Lower leg skin (tissue), 3 donors: ENCODE data around the gene GPC3.

Experiments used
- POLR2A ChIP-seq, 2 donors: fragments of 450-650 bp; IDR thresholded peaks; one replicate each; pipeline ENCODE4 v1.6.1; 2016 to 2017; ENCODE audit warnings: antibody characterized with exemption in 2 of 2, mild to moderate bottlenecking in 1 of 2, moderate library complexity in 1 of 2
- TF ChIP-seq, protein P1 (sequence below), 3 donors: fragments of 450-650 bp; IDR thresholded peaks; one replicate each; pipeline ENCODE4 v1.5.1; 2016; ENCODE audit warnings: antibody characterized with exemption in 3 of 3, mild to moderate bottlenecking in 3 of 3, moderate library complexity in 2 of 3

- TF ChIP-seq, protein P1, sequence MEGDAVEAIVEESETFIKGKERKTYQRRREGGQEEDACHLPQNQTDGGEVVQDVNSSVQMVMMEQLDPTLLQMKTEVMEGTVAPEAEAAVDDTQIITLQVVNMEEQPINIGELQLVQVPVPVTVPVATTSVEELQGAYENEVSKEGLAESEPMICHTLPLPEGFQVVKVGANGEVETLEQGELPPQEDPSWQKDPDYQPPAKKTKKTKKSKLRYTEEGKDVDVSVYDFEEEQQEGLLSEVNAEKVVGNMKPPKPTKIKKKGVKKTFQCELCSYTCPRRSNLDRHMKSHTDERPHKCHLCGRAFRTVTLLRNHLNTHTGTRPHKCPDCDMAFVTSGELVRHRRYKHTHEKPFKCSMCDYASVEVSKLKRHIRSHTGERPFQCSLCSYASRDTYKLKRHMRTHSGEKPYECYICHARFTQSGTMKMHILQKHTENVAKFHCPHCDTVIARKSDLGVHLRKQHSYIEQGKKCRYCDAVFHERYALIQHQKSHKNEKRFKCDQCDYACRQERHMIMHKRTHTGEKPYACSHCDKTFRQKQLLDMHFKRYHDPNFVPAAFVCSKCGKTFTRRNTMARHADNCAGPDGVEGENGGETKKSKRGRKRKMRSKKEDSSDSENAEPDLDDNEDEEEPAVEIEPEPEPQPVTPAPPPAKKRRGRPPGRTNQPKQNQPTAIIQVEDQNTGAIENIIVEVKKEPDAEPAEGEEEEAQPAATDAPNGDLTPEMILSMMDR (IDR thresholded peaks at IDR 0.05) = no peak
- TF ChIP-seq POLR2A (IDR thresholded peaks at IDR 0.05) = no peak
Observed at GRCh38 chrX:133570549-133570948, 414.8 kb downstream of the GPC3 start.
